B cell (primary cell): ENCODE results near the gene FBXW5. TPM values are rescaled to one million over a fixed set of nuclear protein-coding genes. Genes with fewer than 3 reads are reported as not detected.
A peak's percentile ranks its signal among the peaks of the same experiment; 100 is the strongest.

Experiments
- ATAC-seq: fragments of 200-7000 bp; cut with Tn5 transposase; one replicate; pipeline ENCODE4 v1.10.0; 2021; ENCODE audit warnings: low read depth, mild to moderate bottlenecking, moderate number of reproducible peaks, moderate library complexity
- CTCF ChIA-PET: fragments of 350-600 bp; sonication (Branson Sonifier 250); formaldehyde crosslinking; loops from one replicate; lab custom pipeline; 2021; ENCODE audit warnings: antibody characterized with exemption, inconsistent platforms; lab: Charles Lee
- POLR2A ChIA-PET: fragments of 350-600 bp; sonication (Branson Sonifier 250); formaldehyde crosslinking; loops from one replicate; lab custom pipeline; 2021; ENCODE audit warnings: antibody characterized with exemption; lab: Charles Lee
- DNase-seq: peaks from one replicate; pipeline ENCODE4 v3.0.0; 2013
- H2AFZ ChIP-seq: 2 replicates; pipeline ENCODE4 v1.6.1; 2012; ENCODE audit warnings: mild to moderate bottlenecking, low read depth, low read length; ENCODE audit not compliant: insufficient read depth, poor library complexity, severe bottlenecking
- H3K27ac ChIP-seq, 2 donors: 1 replicate in 1 of 2; 2 replicates in 1 of 2; pipeline ENCODE4 v1.5.1; 2012 to 2013; ENCODE audit warnings: low read length in 2 of 2, mild to moderate bottlenecking in 2 of 2, moderate library complexity in 1 of 2
- H3K27me3 ChIP-seq, 4 experiments: fragments of 200-600 bp in 1 of 4; sonication (generic) in 1 of 4; replicated peaks in 1 of 4; 1 replicate in 2 of 4; 2 replicates in 2 of 4; pipeline versions ENCODE4 v1.6.1 to v1.7.0; 2013 to 2016; ENCODE audit warnings: low read length in 3 of 4, mild to moderate bottlenecking in 2 of 4, mixed read lengths in 1 of 4, moderate library complexity in 1 of 4; ENCODE audit not compliant: insufficient read depth in 4 of 4, control insufficient read depth in 3 of 4; ENCODE audit errors: control extremely low read depth in 1 of 4
- H3K36me3 ChIP-seq, 2 experiments: replicated peaks in 1 of 2; 1 replicate in 1 of 2; 2 replicates in 1 of 2; pipeline versions ENCODE4 v1.6.1 to v1.7.1; 2013; ENCODE audit warnings: low read length in 1 of 2; ENCODE audit not compliant: insufficient read depth in 2 of 2, control insufficient read depth in 1 of 2; ENCODE audit errors: control extremely low read depth in 1 of 2, extremely low read depth in 1 of 2
- H3K4me1 ChIP-seq, 2 donors: fragments of 200-600 bp in 1 of 2; sonication (generic) in 1 of 2; 1 replicate in 1 of 2; 2 replicates in 1 of 2; pipeline versions ENCODE4 v1.5.1 to v1.6.1; 2013 to 2017; ENCODE audit warnings: low read length in 2 of 2; ENCODE audit not compliant: control insufficient read depth in 2 of 2, insufficient read depth in 2 of 2
- H3K4me2 ChIP-seq: replicated peaks from 2 replicates; pipeline ENCODE3; 2012; ENCODE audit warnings: mild to moderate bottlenecking, low read depth, low read length; ENCODE audit not compliant: poor library complexity, severe bottlenecking
- H3K4me3 ChIP-seq, 5 experiments: fragments of 200-600 bp in 1 of 5; sonication (generic) in 1 of 5; 1 replicate in 3 of 5; 2 replicates in 2 of 5; pipeline versions ENCODE4 v1.5.1 to v1.7.0; 2011 to 2016; ENCODE audit warnings: low read length in 4 of 5, mild to moderate bottlenecking in 4 of 5, low read depth in 2 of 5, control low read depth in 1 of 5, moderate library complexity in 1 of 5; ENCODE audit not compliant: insufficient read depth in 1 of 5; ENCODE audit errors: control extremely low read depth in 1 of 5, extremely low read depth in 1 of 5
- H3K79me2 ChIP-seq: fragments of 200-600 bp; sonication (generic); one replicate; pipeline ENCODE4 v1.6.0; 2016; ENCODE audit warnings: low read length; ENCODE audit not compliant: control insufficient read depth, insufficient read depth
- H3K9ac ChIP-seq: fragments of 200-600 bp; sonication (generic); 2 replicates; pipeline ENCODE4 v1.6.1; 2017; ENCODE audit warnings: mild to moderate bottlenecking, low read length, moderate library complexity
- H3K9me3 ChIP-seq, 3 donors: one replicate each; pipeline versions ENCODE4 v1.6.1 to v1.7.1; 2013; ENCODE audit warnings: low read length in 2 of 3; ENCODE audit not compliant: control insufficient read depth in 2 of 3, insufficient read depth in 1 of 3; ENCODE audit errors: control extremely low read depth in 1 of 3
- H4K20me1 ChIP-seq: 2 replicates; pipeline ENCODE4 v1.6.0; 2012; ENCODE audit warnings: mild to moderate bottlenecking, low read length; ENCODE audit not compliant: insufficient read depth, control insufficient read depth, poor library complexity, severe bottlenecking
- H3K27ac Mint-ChIP-seq: one replicate; pipeline ENCODE4 v1.8.0; 2021; ENCODE audit warnings: mixed read lengths
- H3K27me3 Mint-ChIP-seq: one replicate; pipeline ENCODE4 v1.8.0; 2021; ENCODE audit warnings: mixed read lengths
- H3K4me1 Mint-ChIP-seq: one replicate; pipeline ENCODE4 v1.8.0; 2021; ENCODE audit warnings: mixed read lengths
- H3K4me3 Mint-ChIP-seq: one replicate; pipeline ENCODE4 v1.8.0; 2021; ENCODE audit warnings: mixed read lengths
- H3K9me3 Mint-ChIP-seq: one replicate; pipeline ENCODE4 v1.8.0; 2022; ENCODE audit warnings: mixed read lengths; ENCODE audit not compliant: insufficient read depth
- CTCF ChIP-seq: fragments of 200-600 bp; IDR thresholded peaks from one replicate; pipeline ENCODE4 v1.8.0; 2022; ENCODE audit warnings: antibody characterized with exemption, mild to moderate bottlenecking
- EZH2 ChIP-seq: IDR thresholded peaks from 2 replicates; pipeline ENCODE4 v1.6.1; 2012; ENCODE audit warnings: borderline replicate concordance, low read depth, mild to moderate bottlenecking, moderate library complexity, low read length; ENCODE audit not compliant: insufficient read depth, poor library complexity, severe bottlenecking
- WGBS: methylation state at CpG from one replicate; pipeline ENCODE4 v1.1.5; 2013; ENCODE audit warnings: missing lambda C conversion rate; ENCODE audit not compliant: insufficient coverage; 5-methylcytosine and 5-hydroxymethylcytosine counted together
- intact Hi-C: fragments of 100-400 bp; cut with micrococcal nuclease; formaldehyde crosslinking; loops from one replicate; pipeline ENCODE4 v1.10.0; 2022
- polyA plus RNA-seq: library from polyadenylated mRNA; depleted of rRNA; stranded (reverse); fragments of >200 nt; gene quantifications from 2 replicates; pipeline ENCODE4 v1.2.3, GENCODE V29; 2012
- total RNA-seq, 2 donors: library from RNA; stranded (reverse); fragments of 120-200 nt in 1 of 2; gene quantifications; 1 replicate in 1 of 2; 2 replicates in 1 of 2; pipeline versions ENCODE4 v1.2.3 to v1.2.4, GENCODE V29; 2013 to 2022

Gene FBXW5
- total and polyA plus RNA-seq, 2 donors (not counting 1 experiment from before 2014, with no cell fraction given): 99.6 to 195 TPM

GRCh38 chr9:136944212-136944518, 373 bp downstream of the FBXW5 start:
- Histone ChIP-seq H3K36me3 (peaks cover 2 to 36% of the 10 kb centered on the region in 2 experiments), H3K79me2 (peaks cover 22% of the 10 kb centered on the region), H3K4me3 (peak overlapping the region; percentile 47 to 72 (median 63)), H2AFZ (peak overlapping the region; percentile 60), H3K9me3 (no peaks in the 10 kb centered on the region), H3K27me3 (no peaks in the 10 kb centered on the region), H3K4me2 (peak overlapping the region; percentile 81), H3K9ac (peak overlapping the region; percentile 69), H3K4me1 (peaks cover 8 to 22% of the 10 kb centered on the region in 2 donors), H3K27ac (peak overlapping the region in 1 of 2 donors; percentile 48), H4K20me1 (peaks cover 45% of the 10 kb centered on the region)
- Mint-ChIP-seq H3K27me3 (no peaks in the 10 kb centered on the region), H3K4me1 (peaks cover 9% of the 10 kb centered on the region), H3K9me3 (no peaks in the 10 kb centered on the region), H3K27ac (no peak overlapping the region), H3K4me3 (peak overlapping the region; percentile 80)
- CTCF ChIA-PET: interaction anchor here (1.0 to 2.4 kb wide), 6 partner anchors 48 to 102 kb away, joined by 3 to 10 read pairs (median 6); partner anchors contain the start of genes AJM1 and PAXX
- under 1% methylated on average over 45 of the region's 45 CpGs for WGBS
- POLR2A ChIA-PET: interaction anchor here (0.6 to 1.0 kb wide), 2 partner anchors 46 to 66 kb away, joined by 3 read pairs; no protein-coding TSS in a partner anchor
- DNase-seq: no peak
- peak; percentile 48 for ATAC-seq
- intact Hi-C loops: loop anchor here (1.0 to 2.0 kb wide), 6 partner anchors 42 to 153 kb away; partner anchors contain the start of genes PAXX, PHPT1, TMEM141 and TRAF2
- TF ChIP-seq CTCF: no peak
- no peak for TF ChIP-seq EZH2
